ENCODE results near the gene NPTXR.

- TF ChIP-seq CTCF (IDR thresholded peaks at IDR 0.05) (no peak), POLR2AphosphoS5 (IDR thresholded peaks at IDR 0.05) (no peak)
Measured at GRCh38 chr22:38770257-38770949, 73.4 kb downstream of the NPTXR start.
